Ishikawa (cell line): ENCODE measurements around the gene AMZ1.

Experiments used
- CEBPB ChIP-seq: IDR thresholded peaks from 2 replicates; pipeline ENCODE4 v1.6.1; 2012
- CREB1 ChIP-seq: IDR thresholded peaks from 2 replicates; pipeline ENCODE4 v1.6.1; 2012; ENCODE audit warnings: low read depth
- EGR1 ChIP-seq: IDR thresholded peaks from 2 replicates; pipeline ENCODE4 v1.6.1; 2012
- EP300 ChIP-seq: IDR thresholded peaks from 2 replicates; pipeline ENCODE4 v1.6.1; 2012; ENCODE audit warnings: borderline replicate concordance
- FOXM1 ChIP-seq: IDR thresholded peaks from 2 replicates; pipeline ENCODE4 v1.6.1; 2012; ENCODE audit warnings: low read depth, borderline replicate concordance
- MAX ChIP-seq: IDR thresholded peaks from 2 replicates; pipeline ENCODE4 v1.6.1; 2012
- NFIC ChIP-seq: IDR thresholded peaks from 2 replicates; pipeline ENCODE4 v1.6.1; 2012
- RAD21 ChIP-seq: IDR thresholded peaks from 2 replicates; pipeline ENCODE4 v1.6.1; 2012; ENCODE audit warnings: low read depth
- REST ChIP-seq: IDR thresholded peaks from 2 replicates; pipeline ENCODE4 v1.6.1; 2012; ENCODE audit warnings: low read depth, mild to moderate bottlenecking
- TAF1 ChIP-seq: IDR thresholded peaks from 2 replicates; pipeline ENCODE4 v1.6.1; 2012; ENCODE audit warnings: low read depth, mild to moderate bottlenecking
- TCF12 ChIP-seq: IDR thresholded peaks from 2 replicates; pipeline ENCODE4 v1.6.1; 2012; ENCODE audit warnings: low read depth
- TEAD4 ChIP-seq: IDR thresholded peaks from 2 replicates; pipeline ENCODE4 v1.6.1; 2012
- USF1 ChIP-seq: IDR thresholded peaks from 2 replicates; pipeline ENCODE4 v1.6.1; 2012
- YY1 ChIP-seq: IDR thresholded peaks from 2 replicates; pipeline ENCODE4 v1.6.1; 2012; ENCODE audit warnings: low read depth
- ZBTB7A ChIP-seq: IDR thresholded peaks from 2 replicates; pipeline ENCODE4 v1.6.1; 2012; ENCODE audit warnings: low read depth

AMZ1 gene

GRCh38 chr7:2689343-2689847, 1.4 kb downstream of the AMZ1 start:
- no peak for TF ChIP-seq ZBTB7A
- TF ChIP-seq USF1: no peak
- TF ChIP-seq MAX: no peak
- no peak for TF ChIP-seq YY1
- TF ChIP-seq TCF12: no peak
- TF ChIP-seq NFIC: no peak
- TF ChIP-seq TEAD4: no peak
- no peak for TF ChIP-seq REST
- TF ChIP-seq TAF1: no peak
- no peak for TF ChIP-seq FOXM1
- TF ChIP-seq CREB1: no peak
- TF ChIP-seq CEBPB: no peak
- no peak for TF ChIP-seq EP300

GRCh38 chr7:2689951-2690705, 2.1 kb downstream of the AMZ1 start:
- TF ChIP-seq CEBPB: 0 out of 2 replicates have a peak, but pooled peaks have one; percentile 38
- TF ChIP-seq TEAD4: no peak

- no peak for TF ChIP-seq CREB1
- no peak for TF ChIP-seq EGR1
- TF ChIP-seq CEBPB: no peak
- TF ChIP-seq YY1: no peak
- no peak for TF ChIP-seq TEAD4
- no peak for TF ChIP-seq REST
- no peak for TF ChIP-seq ZBTB7A
- TF ChIP-seq TCF12: no peak
- no peak for TF ChIP-seq EP300
- TF ChIP-seq RAD21: no peak
- TF ChIP-seq TAF1: no peak
Measured at GRCh38 chr7:2691011-2691707, 3.2 kb downstream of the AMZ1 start.

- TF ChIP-seq YY1 (no peak), CREB1 (no peak), NFIC (no peak), MAX (no peak), RAD21 (no peak), USF1 (no peak), EP300 (no peak), REST (no peak), TEAD4 (no peak), FOXM1 (no peak), TCF12 (no peak), TAF1 (no peak), CEBPB (no peak), EGR1 (no peak), ZBTB7A (no peak)
Measured at GRCh38 chr7:2692543-2692942, 4.5 kb downstream of the AMZ1 start.
